ENCODE data around the gene SLC2A11.
"Not testable (repeated sequence)": the region's sequence is repeated elsewhere in the genome, so short reads cannot be mapped to it uniquely, and the experiment has no call there.

Gene SLC2A11

GRCh38 chr22:23847310-23847920 lies 10.3 kb upstream of the SLC2A11 start:
- Histone ChIP-seq H3K9ac (ENCODE audit: low read depth in 1 of 2, low read length in 2 of 2) (no peak overlapping the region), H3K27ac (ENCODE audit: low read depth in 2 of 2, low read length in 2 of 2) (peak overlapping the region in 1 of 2 donors; percentile 77), H3K9me3 (ENCODE audit: control insufficient read depth in 2 of 2, low read length in 2 of 2) (no peaks in the 10 kb centered on the region), H3K4me3 (ENCODE audit: low read length in 2 of 2) (no peak overlapping the region), H3K27me3 (ENCODE audit: control insufficient read depth in 2 of 2, insufficient read depth in 2 of 2, low read length in 2 of 2) (peaks cover 0 to 5% of the 10 kb centered on the region in 2 donors), H3K4me1 (ENCODE audit: control insufficient read depth in 2 of 2, insufficient read depth in 2 of 2, low read length in 2 of 2) (peaks cover 21 to 22% of the 10 kb centered on the region in 2 donors), H3K36me3 (ENCODE audit: control insufficient read depth in 2 of 2, insufficient read depth in 2 of 2, low read length in 2 of 2) (no peaks in the 10 kb centered on the region)

DNA sequence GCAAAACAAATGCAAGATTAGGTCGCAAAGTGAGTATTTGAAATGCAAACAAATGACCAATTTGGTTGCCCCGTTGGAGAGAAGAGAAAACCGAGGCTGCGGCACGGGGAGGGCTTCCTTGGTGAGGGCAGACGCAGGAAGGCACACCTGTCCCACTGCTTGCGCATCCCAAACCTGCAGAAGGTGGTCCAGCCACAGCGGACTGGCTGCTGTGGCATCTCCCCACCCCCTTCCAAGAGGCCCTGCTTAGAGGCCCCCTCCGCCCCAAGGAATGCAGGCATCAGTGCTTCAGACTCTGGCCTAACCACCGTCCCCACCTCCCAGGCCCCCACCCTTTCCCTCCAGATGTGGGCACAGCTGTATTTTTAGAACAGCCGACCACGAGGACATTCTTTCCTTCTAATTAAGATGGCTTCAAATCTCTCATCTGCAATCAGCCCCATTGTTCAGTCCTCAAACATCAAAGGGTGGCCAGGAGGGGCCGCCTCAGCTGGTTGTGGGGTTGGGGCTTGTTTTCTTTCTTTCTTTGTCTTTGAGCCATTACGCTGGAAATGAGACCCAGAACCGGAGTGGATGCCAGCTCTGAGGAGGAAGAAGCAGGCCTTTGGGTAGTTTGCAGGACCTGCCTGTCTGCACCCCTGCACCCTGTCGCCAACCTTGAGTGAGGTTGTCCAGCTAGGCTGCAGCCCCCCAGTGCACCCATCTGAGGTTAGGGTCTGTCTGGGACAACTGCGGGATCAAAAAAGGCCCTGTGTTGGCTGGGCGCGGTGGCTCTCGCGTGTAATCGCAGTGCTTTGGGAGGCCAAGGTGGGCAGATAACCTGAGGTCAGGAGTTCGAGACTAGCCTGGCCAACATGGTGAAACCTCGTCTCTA lies 9.4 kb upstream of the SLC2A11 start:
- peaks cover 21 to 22% of the 10 kb centered on the region in 2 donors for H3K4me1 ChIP-seq (ENCODE audit: control insufficient read depth in 2 of 2, insufficient read depth in 2 of 2, low read length in 2 of 2)
- peak overlapping the region in 1 of 2 donors; percentile 77 for H3K27ac ChIP-seq (ENCODE audit: low read depth in 2 of 2, low read length in 2 of 2)
- no peak overlapping the region for H3K4me3 ChIP-seq (ENCODE audit: low read length in 2 of 2)
- H3K27me3 ChIP-seq (ENCODE audit: control insufficient read depth in 2 of 2, insufficient read depth in 2 of 2, low read length in 2 of 2): peaks cover 0 to 5% of the 10 kb centered on the region in 2 donors
- H3K36me3 ChIP-seq (ENCODE audit: control insufficient read depth in 2 of 2, insufficient read depth in 2 of 2, low read length in 2 of 2): no peaks in the 10 kb centered on the region
- H3K9ac ChIP-seq (ENCODE audit: low read depth in 1 of 2, low read length in 2 of 2): no peak overlapping the region
- no peaks in the 10 kb centered on the region for H3K9me3 ChIP-seq (ENCODE audit: control insufficient read depth in 2 of 2, low read length in 2 of 2)

DNA sequence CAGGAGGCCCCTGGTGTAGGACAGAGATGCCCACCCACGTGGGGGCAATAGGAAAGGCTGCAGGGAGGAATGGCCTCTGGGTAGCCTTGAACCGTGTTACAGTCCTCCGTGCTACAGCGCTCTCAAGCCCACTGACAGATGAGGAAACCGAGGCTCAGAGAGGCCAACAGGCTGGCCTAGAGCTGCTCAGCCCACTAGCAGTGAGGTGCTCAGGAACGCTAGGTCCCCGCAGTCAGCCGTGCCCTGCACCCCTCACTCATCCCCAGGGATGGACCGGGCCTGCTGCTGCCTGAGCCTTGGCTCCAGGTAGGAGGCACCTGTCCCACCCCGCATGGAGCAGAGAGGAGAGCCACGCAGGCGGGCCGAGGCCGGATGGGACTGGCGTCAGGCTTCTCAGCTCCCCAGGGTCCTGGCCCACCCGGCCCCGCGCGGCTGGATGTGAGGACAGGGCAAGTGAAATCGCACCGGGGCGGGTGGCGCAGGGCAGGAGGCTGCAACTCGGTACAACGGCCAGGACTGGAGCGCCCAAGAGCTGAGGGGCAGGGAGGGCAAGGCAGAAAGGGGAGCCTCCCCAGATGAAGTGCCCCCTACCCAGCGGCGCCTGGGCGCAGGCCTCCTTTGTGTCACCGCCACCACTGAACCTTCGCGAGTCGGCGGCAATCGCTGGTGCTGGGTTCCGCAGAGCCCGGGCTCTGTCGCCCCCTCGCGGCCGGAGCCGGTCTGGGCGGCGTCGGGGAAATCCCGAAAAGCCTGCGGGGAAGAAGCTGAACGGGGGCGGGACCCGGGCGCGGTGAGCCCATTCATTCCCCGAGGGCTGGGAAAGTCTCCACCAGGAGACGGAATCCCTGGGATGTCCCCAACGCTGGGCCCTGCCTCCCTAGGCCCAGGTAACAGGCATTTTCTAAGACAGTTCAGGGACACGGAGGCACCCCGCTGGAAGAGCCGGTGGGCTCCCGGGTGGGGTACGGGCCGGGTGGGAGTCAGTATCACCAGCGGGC lies 8.4 kb upstream of the SLC2A11 start:
- no peak overlapping the region for H3K27ac ChIP-seq (ENCODE audit: low read depth in 2 of 2, low read length in 2 of 2)
- H3K36me3 ChIP-seq (ENCODE audit: control insufficient read depth in 2 of 2, insufficient read depth in 2 of 2, low read length in 2 of 2): no peaks in the 10 kb centered on the region
- peaks cover 21 to 22% of the 10 kb centered on the region in 2 donors for H3K4me1 ChIP-seq (ENCODE audit: control insufficient read depth in 2 of 2, insufficient read depth in 2 of 2, low read length in 2 of 2)
- H3K27me3 ChIP-seq (ENCODE audit: control insufficient read depth in 2 of 2, insufficient read depth in 2 of 2, low read length in 2 of 2): peaks cover 0 to 5% of the 10 kb centered on the region in 2 donors
- no peak overlapping the region for H3K9ac ChIP-seq (ENCODE audit: low read depth in 1 of 2, low read length in 2 of 2)
- no peaks in the 10 kb centered on the region for H3K9me3 ChIP-seq (ENCODE audit: control insufficient read depth in 2 of 2, low read length in 2 of 2)
- H3K4me3 ChIP-seq (ENCODE audit: low read length in 2 of 2): no peak overlapping the region

GRCh38 chr22:23850136-23850611 lies 7.5 kb upstream of the SLC2A11 start:
- Histone ChIP-seq H3K27ac (ENCODE audit: low read depth in 2 of 2, low read length in 2 of 2) (no peak overlapping the region), H3K4me1 (ENCODE audit: control insufficient read depth in 2 of 2, insufficient read depth in 2 of 2, low read length in 2 of 2) (peaks cover 15 to 17% of the 10 kb centered on the region in 2 donors), H3K27me3 (ENCODE audit: control insufficient read depth in 2 of 2, insufficient read depth in 2 of 2, low read length in 2 of 2) (peaks cover 0 to 5% of the 10 kb centered on the region in 2 donors), H3K36me3 (ENCODE audit: control insufficient read depth in 2 of 2, insufficient read depth in 2 of 2, low read length in 2 of 2) (no peaks in the 10 kb centered on the region), H3K4me3 (ENCODE audit: low read length in 2 of 2) (no peak overlapping the region), H3K9ac (ENCODE audit: low read depth in 1 of 2, low read length in 2 of 2) (no peak overlapping the region), H3K9me3 (ENCODE audit: control insufficient read depth in 2 of 2, low read length in 2 of 2) (no peaks in the 10 kb centered on the region)

GRCh38 chr22:23856721-23857605 lies 712 bp upstream of the SLC2A11 start:
- H3K9ac ChIP-seq (ENCODE audit: low read depth in 1 of 2, low read length in 2 of 2): peak overlapping the region; percentile 79 to 85

DNA sequence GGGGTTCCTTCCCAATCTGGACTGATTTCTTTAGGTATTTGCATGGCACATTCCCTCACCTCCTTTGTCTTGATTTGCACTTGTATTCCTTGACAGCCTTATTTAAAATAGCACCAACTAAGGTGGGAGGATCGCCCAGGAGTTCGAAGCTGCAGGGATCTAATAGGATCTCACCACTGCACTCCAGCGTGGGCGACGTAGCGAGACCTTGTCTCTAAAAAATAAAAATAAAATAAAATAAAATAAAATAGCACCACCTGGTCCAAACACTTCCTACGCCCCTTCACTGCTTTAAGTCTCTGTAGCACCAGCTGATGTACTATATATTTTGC lies 775 bp downstream of the SLC2A11 start:
- H3K4me3 ChIP-seq (ENCODE audit: low read length in 2 of 2): peak overlapping the region; percentile 81 to 95
- H3K4me1 ChIP-seq (ENCODE audit: control insufficient read depth in 2 of 2, insufficient read depth in 2 of 2, low read length in 2 of 2): peaks cover 8% of the 10 kb centered on the region in 2 donors
- peak overlapping the region; percentile 85 to 93 for H3K9ac ChIP-seq (ENCODE audit: low read depth in 1 of 2, low read length in 2 of 2)
- no peaks in the 10 kb centered on the region for H3K9me3 ChIP-seq (ENCODE audit: control insufficient read depth in 2 of 2, low read length in 2 of 2)
- no peaks in the 10 kb centered on the region for H3K27me3 ChIP-seq (ENCODE audit: control insufficient read depth in 2 of 2, insufficient read depth in 2 of 2, low read length in 2 of 2)
- peak overlapping the region in 1 of 2 donors; percentile 92 for H3K27ac ChIP-seq (ENCODE audit: low read depth in 2 of 2, low read length in 2 of 2)
- no peaks in the 10 kb centered on the region for H3K36me3 ChIP-seq (ENCODE audit: control insufficient read depth in 2 of 2, insufficient read depth in 2 of 2, low read length in 2 of 2)

More at GRCh38 chr22:23856721-23857605, 712 bp upstream of the SLC2A11 start:
- H3K9me3 ChIP-seq (ENCODE audit: control insufficient read depth in 2 of 2, low read length in 2 of 2): no peaks in the 10 kb centered on the region
- H3K27me3 ChIP-seq (ENCODE audit: control insufficient read depth in 2 of 2, insufficient read depth in 2 of 2, low read length in 2 of 2): no peaks in the 10 kb centered on the region
- peaks cover 8% of the 10 kb centered on the region in 2 donors for H3K4me1 ChIP-seq (ENCODE audit: control insufficient read depth in 2 of 2, insufficient read depth in 2 of 2, low read length in 2 of 2)
- H3K4me3 ChIP-seq (ENCODE audit: low read length in 2 of 2): peak overlapping the region; percentile 81 to 95
- no peaks in the 10 kb centered on the region for H3K36me3 ChIP-seq (ENCODE audit: control insufficient read depth in 2 of 2, insufficient read depth in 2 of 2, low read length in 2 of 2)
- H3K27ac ChIP-seq (ENCODE audit: low read depth in 2 of 2, low read length in 2 of 2): peak overlapping the region; percentile 77 to 92

DNA sequence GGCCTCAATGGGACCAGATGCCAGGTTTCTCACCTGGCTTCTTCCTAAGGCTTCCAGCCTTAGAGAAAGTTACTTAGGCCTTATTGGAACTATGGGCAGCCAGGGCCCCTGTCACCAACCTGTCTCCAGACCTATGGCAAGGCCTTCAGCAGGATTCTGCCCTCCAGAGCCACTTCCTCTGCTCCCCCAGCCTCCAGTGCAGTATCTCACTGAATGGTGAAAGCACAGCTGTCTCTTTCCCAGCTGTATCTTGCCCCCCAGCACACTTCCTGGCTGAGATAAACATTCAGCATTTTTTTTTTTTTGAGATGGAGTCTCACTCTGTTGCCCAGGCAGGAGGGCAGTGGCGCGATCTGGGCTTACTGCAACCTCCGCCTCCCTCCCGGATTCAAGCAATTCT lies 1.5 kb downstream of the SLC2A11 start:
- Histone ChIP-seq H3K9ac (ENCODE audit: low read depth in 1 of 2, low read length in 2 of 2) (no peak overlapping the region), H3K36me3 (ENCODE audit: control insufficient read depth in 2 of 2, insufficient read depth in 2 of 2, low read length in 2 of 2) (no peaks in the 10 kb centered on the region), H3K4me3 (ENCODE audit: low read length in 2 of 2) (no peak overlapping the region), H3K27ac (ENCODE audit: low read depth in 2 of 2, low read length in 2 of 2) (no peak overlapping the region), H3K27me3 (ENCODE audit: control insufficient read depth in 2 of 2, insufficient read depth in 2 of 2, low read length in 2 of 2) (no peaks in the 10 kb centered on the region), H3K4me1 (ENCODE audit: control insufficient read depth in 2 of 2, insufficient read depth in 2 of 2, low read length in 2 of 2) (peaks cover 8% of the 10 kb centered on the region in 2 donors), H3K9me3 (ENCODE audit: control insufficient read depth in 2 of 2, low read length in 2 of 2) (no peaks in the 10 kb centered on the region)

- H3K36me3 ChIP-seq (ENCODE audit: control insufficient read depth in 2 of 2, insufficient read depth in 2 of 2, low read length in 2 of 2); H3K9me3 ChIP-seq (ENCODE audit: control insufficient read depth in 2 of 2, low read length in 2 of 2): not testable (repeated sequence)
Observed at GRCh38 chr22:23860187-23860586, 2.5 kb downstream of the SLC2A11 start.

GRCh38 chr22:23862103-23862502 lies 4.4 kb downstream of the SLC2A11 start:
- Histone ChIP-seq H3K9ac (ENCODE audit: low read depth in 1 of 2, low read length in 2 of 2) (no peak overlapping the region), H3K36me3 (ENCODE audit: control insufficient read depth in 2 of 2, insufficient read depth in 2 of 2, low read length in 2 of 2) (peaks cover 0 to 3% of the 10 kb centered on the region in 2 donors), H3K9me3 (ENCODE audit: control insufficient read depth in 2 of 2, low read length in 2 of 2) (no peaks in the 10 kb centered on the region), H3K4me1 (ENCODE audit: control insufficient read depth in 2 of 2, insufficient read depth in 2 of 2, low read length in 2 of 2) (peaks cover 4 to 8% of the 10 kb centered on the region in 2 donors), H3K4me3 (ENCODE audit: low read length in 2 of 2) (no peak overlapping the region), H3K27ac (ENCODE audit: low read depth in 2 of 2, low read length in 2 of 2) (no peak overlapping the region), H3K27me3 (ENCODE audit: control insufficient read depth in 2 of 2, insufficient read depth in 2 of 2, low read length in 2 of 2) (no peaks in the 10 kb centered on the region)

More at GRCh38 chr22:23860187-23860586, 2.5 kb downstream of the SLC2A11 start:
- H3K9ac ChIP-seq (ENCODE audit: low read depth in 1 of 2, low read length in 2 of 2); H3K4me3 ChIP-seq (ENCODE audit: low read length in 2 of 2); H3K27me3 ChIP-seq (ENCODE audit: control insufficient read depth in 2 of 2, insufficient read depth in 2 of 2, low read length in 2 of 2); H3K27ac ChIP-seq (ENCODE audit: low read depth in 2 of 2, low read length in 2 of 2); H3K4me1 ChIP-seq (ENCODE audit: control insufficient read depth in 2 of 2, insufficient read depth in 2 of 2, low read length in 2 of 2): not testable (repeated sequence)
